IPS DF 19.7 (cell line): ENCODE measurements around the gene GOLGA8H.
"Not testable (repeated sequence)": the region's sequence is repeated elsewhere in the genome, so short reads cannot be mapped to it uniquely, and the experiment has no call there.

ENCODE experiments used
- DNase-seq: peaks from one replicate; pipeline ENCODE4 v3.0.0-alpha.2; 2013; ENCODE audit warnings: low read depth, low spot score

GOLGA8H gene, protein sequence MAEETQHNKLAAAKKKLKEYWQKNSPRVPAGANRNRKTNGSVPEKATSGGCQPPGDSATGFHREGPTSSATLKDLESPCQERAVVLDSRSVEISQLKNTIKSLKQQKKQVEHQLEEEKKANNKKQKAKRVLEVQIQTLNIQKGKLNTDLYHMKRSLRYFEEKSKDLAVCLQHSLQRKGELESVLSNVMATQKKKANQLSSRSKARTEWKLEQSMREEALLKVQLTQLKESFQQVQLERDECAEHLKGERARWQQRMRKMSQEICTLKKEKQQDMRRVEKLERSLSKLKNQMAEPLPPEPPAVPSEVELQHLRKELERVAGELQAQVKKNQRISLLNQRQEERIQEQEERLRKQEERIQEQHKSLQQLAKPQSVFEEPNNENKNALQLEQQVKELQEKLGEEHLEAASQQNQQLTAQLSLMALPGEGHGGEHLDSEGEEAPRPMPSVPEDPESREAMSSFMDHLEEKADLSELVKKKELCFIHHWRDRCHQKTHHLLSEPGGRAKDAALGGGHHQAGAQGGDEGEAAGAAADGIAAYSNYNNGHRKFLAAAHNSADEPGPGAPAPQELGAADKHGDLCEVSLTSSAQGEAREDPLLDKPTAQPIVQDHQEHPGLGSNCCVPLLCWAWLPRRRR

GRCh38 chr15:30603796-30604195 lies at the start of gene GOLGA8H:
Gene GOLGA8H, plus strand, starts transcription at chr15:30604028. Its CDS starts 98 bp downstream, at chr15:30604126.
- not testable (repeated sequence) for DNase-seq

DNA sequence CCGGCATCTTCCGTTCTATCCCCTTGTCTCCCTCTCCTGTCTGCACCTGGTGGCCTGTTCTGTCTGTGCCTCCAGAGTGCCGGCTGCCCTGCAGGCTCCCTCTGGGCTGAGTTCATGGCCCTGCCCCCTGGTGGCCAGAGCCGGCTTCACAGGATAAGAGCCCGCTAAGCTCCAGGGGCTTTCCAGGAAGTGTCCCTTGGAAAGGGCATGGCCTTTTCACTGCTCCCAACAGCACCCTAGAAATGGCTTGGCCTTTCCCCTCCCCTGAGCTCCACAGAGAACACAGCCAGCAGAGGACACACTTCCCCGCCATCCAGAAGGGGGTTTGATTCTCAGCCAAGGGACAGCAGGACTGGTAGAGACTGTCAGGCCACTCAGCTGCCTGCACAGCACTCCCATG lies 36.9 kb upstream of the GOLGA8H start:
- DNase-seq, result not testable (repeated sequence)

GRCh38 chr15:30573012-30573491 lies 30.8 kb upstream of the GOLGA8H start:
- not testable (repeated sequence) for DNase-seq

DNA sequence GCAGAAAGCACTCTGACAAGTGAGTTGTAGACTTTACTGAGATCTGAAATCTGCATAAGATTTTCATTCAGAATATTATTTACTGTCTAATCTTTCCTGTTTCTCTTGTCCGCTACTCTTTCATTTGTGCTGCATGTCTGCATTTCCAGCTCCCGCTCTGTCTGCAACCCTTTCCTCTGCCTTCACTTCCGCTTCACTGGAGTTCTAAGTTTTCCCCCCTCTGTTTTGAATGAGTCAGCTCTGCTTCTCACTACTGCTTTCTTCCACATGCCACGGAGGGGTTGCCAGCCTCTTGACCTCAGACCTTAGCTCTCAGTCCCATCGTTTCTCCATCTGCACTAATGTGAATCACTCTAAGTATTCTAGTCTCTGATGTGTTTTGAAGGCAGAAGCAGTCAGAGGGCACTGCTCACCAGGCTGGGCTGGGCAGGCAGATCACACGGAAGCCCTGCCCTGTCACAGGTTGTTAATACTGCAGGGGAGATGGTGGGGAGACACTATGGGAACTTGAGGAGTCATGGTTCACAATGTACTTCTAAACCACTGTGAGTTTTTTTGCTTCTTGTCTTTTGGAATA lies 24.3 kb upstream of the GOLGA8H start:
- not testable (repeated sequence) for DNase-seq

GRCh38 chr15:30580716-30581115 lies 23.1 kb upstream of the GOLGA8H start:
- not testable (repeated sequence) for DNase-seq

- not testable (repeated sequence) for DNase-seq
These were observed 4.9 kb upstream of the GOLGA8H start for GRCh38 chr15:30598953-30599352.

DNA sequence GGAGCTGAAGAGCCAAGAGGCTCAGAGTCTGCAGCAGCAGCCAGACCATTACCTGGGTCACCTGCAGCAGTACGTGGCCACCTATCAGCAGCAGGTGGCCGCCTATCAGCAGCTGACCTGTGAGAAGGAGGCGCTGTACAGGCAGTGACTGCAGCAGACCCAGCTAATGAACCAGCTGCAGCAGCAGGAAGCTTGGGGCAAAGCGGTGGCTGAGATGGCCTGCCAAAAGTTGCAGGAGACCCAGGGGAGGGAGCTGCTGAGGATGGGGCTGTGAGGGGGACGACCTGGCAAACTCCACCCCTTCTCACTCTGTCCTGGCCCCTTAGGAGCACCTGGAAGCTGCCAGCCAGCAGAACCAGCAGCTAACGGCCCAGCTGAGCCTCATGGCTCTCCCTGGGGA lies 8.4 kb downstream of the GOLGA8H start:
- DNase-seq, result not testable (repeated sequence)

GRCh38 chr15:30621342-30621741 lies 17.5 kb downstream of the GOLGA8H start:
- DNase-seq, result not testable (repeated sequence)

- peak; percentile 93 for DNase-seq
These were observed 21.8 kb downstream of the GOLGA8H start, which contains the start of gene ARHGAP11B for GRCh38 chr15:30625436-30626193. Gene ARHGAP11B, plus strand, starts transcription at chr15:30626128.

DNA sequence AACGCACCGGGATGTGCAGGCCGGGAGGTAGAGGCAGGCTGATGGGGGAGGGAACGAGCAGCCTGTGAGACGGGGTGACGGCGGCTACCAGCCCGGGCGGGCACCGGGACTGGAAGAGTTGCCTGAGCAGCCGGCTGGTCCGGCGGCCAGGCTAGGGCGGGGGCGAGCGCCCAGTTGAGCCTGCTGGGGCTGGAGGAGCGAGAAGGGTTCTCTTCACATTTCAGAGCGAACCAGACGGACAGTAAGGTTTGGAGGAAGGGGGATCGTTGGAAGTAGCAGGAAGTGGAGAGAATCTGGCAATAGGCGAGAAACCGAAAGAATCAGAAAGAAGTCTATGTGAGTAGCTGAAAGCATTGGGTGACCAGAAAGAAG lies 22.4 kb downstream of the GOLGA8H start:
- not testable (repeated sequence) for DNase-seq

GRCh38 chr15:30626632-30627031 lies 22.8 kb downstream of the GOLGA8H start:
- not testable (repeated sequence) for DNase-seq

- no peak for DNase-seq
These were observed 46.4 kb downstream of the GOLGA8H start for GRCh38 chr15:30650012-30650929.

- not testable (repeated sequence) for DNase-seq
These were observed 57.3 kb downstream of the GOLGA8H start for GRCh38 chr15:30661154-30661553.
